GM19240 (cell line): ENCODE results near the gene TIMP4.

Experiments
- DNase-seq: peaks from one replicate; pipeline ENCODE4 v3.0.0; 2011; ENCODE audit warnings: low spot score; ENCODE audit not compliant: insufficient read length

TIMP4 gene

DNA sequence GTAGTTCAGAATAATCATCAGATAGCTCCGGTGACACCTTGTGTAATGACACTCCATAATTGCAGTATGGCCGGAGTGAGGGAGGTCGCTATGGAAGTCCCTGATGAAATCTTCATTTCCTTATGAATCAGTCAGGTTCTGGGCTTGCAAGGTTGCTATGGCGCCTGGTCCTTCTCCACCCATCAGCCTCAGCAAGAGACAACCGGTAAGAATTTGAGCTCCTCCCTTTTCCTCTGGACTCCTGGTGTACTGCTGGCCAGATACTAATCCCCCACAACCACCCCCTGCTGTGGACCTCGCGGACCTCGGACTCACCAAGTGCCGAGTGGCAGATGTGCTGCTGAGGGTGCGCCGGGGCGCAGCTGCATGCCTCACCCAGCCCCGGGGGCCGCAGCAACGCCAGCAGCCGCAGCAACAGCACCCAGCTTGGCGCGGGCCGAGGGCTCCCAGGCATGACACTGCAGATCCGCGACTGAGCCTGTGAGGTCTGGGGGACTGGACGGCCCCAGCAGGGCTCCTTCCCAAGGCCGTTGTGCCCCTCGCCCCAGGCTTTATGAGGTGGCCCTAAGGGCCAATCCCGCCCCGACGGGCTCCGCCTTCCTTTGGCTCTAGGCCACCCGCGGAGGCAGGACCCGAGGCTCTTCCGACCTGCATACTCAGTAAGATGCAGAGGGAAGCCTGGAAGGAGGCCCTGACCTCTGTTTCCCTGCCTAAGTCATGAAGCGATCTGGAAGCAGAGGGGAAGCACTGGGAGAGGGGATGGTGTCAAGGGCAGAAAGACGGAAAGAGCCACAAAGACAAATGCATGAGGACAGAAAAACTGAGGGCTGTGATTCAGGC is at the start of gene TIMP4:
Gene TIMP4 (minus strand): TSS at position 526 of the 840 bp plus-strand sequence. CDS start 72 bp downstream, at position 454.
- DNase-seq, result no peak

DNA sequence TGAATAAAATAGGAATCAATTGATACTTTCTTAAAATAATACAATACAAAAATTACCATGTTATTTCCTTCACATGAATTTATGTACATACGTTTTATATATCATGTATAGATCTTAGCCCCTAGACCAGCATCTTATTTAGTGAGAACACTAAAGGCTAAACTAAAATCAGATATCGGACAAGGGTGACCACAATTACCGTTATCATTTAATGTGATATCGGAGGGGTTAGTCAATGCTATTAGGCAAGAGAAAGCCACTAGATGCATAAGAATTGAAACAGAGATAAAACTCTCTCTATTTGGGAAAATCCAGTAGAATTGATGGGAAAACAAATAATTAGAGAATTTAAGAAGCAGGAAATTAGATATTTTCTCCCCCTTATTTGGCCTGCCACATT is 46.5 kb upstream of the TIMP4 start:
- no peak for DNase-seq

DNA sequence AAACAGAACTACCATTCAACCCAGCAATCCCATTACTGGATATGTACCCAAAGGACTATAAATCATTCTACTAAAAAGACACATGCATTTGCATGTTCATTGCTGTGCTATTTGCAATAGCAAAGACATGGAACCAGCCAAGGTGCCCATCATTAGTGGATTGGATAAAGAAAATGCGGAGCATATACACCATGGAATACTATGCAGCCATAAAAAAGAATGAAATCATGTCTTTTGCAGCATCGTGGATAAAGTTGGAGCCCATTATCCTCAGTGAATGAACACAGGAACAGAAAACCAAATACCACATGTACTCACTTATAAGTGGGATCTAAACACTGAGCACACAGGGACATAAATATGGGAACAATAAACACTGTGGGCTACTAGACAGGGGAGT is 43.1 kb upstream of the TIMP4 start:
- DNase-seq, result no peak

DNA sequence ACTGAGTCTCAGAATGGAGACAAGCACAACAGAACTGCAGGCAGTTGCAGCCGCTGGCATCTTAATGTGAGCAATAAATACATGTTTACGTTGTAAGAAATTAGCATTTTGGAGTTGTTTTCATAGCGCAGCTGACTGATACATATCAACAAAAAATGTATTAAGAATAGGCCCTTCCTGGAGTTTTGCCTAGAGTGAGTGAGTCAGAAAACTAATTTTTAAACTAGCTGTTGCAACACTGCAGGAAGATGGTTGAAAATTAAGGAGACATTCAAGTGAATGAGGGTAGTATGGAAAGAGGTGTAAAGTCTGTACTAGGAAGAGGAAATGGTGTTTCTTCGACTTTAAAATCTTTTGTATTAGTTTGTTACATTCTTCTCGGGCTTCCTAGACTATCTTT is 39.6 kb upstream of the TIMP4 start:
- DNase-seq, result no peak

- no peak for DNase-seq
Observed at GRCh38 chr3:12197475-12197874, 38.8 kb upstream of the TIMP4 start.

- DNase-seq, result no peak
Observed at GRCh38 chr3:12196684-12197083, 38.0 kb upstream of the TIMP4 start.

GRCh38 chr3:12195231-12195630 is 36.5 kb upstream of the TIMP4 start:
- DNase-seq, result no peak

- peak; percentile 29 for DNase-seq
Observed at GRCh38 chr3:12194669-12195161, 36.0 kb upstream of the TIMP4 start.

DNA sequence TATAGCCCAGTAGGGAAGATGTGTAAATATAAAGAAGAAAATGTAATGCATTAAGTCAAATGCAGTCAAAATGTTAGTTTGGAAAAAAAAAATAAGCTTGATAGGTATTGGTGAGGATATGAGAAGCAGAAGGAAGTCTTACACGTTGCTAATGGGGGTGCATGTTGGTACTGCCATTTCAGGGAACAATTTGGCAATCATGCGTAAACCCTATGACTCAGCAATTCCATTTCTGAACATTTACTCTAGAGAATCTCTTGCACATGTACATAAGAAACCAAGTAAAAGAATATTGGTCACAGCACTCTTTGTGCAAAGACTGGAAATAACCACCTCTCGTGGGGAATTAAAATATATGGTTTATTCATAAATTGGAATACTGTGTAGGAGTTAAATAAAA is 35.5 kb upstream of the TIMP4 start:
- no peak for DNase-seq

GRCh38 chr3:12193485-12194165 is 34.9 kb upstream of the TIMP4 start:
- no peak for DNase-seq

DNA sequence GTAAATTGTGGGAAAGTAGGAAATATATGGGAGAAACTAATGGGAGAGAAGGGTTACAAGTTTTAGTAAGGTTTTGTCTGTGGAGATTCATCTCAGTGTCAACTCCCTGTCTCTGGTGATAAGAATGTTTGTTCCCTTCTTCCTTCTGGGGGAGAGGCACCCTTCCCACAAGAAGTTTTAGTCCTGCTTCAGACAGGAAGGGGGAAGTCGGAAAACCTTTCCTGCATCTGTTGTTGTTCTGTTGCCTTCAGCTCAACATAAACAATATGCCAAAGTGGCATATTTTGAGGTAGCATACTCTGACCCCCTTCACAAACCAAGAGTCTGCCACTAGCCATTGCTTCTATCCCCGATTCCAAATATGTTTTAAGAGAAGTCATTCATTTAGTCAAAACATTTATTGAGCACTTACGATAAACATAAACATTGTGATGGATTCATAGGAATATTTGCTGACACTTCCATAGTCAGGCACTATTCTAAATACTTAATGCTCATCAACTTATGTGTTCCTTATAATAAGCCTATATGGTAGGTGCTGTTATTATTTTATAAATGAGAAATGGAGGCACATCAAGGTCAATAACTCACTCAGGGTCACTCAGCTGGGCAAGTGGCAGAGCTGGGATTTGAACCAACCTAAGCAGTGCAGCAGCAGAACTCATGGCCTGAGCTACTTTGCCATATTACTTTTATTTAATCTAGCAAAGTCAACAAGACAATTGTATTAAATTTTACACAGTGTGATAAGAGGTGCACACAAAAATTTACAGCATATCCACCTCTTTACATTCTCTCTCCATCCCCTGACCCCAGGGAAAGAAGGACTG is 34.2 kb upstream of the TIMP4 start:
- no peak for DNase-seq

DNA sequence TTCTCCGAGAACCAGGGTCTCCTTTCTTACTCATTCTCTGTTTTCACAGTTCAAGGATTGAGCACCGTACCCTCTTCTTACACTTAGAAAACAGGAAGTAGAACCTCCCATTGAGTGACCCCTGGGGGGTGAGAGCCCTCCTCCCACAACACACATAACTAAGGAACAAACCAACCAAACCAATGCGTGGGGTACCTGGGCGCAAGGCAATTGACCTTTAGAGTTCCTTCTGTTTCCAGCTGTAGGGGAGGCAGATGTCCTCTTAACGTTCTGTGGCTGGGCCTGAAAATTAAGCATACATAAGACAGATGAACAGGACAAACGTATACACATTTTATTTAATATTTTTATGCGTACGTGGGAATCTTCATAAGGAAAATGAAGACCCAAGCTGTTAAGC is 33.5 kb upstream of the TIMP4 start:
- DNase-seq, result no peak

- DNase-seq, result no peak
Observed at GRCh38 chr3:12191559-12191958, 32.8 kb upstream of the TIMP4 start.

GRCh38 chr3:12190832-12191231 is 32.1 kb upstream of the TIMP4 start:
- DNase-seq, result no peak

DNA sequence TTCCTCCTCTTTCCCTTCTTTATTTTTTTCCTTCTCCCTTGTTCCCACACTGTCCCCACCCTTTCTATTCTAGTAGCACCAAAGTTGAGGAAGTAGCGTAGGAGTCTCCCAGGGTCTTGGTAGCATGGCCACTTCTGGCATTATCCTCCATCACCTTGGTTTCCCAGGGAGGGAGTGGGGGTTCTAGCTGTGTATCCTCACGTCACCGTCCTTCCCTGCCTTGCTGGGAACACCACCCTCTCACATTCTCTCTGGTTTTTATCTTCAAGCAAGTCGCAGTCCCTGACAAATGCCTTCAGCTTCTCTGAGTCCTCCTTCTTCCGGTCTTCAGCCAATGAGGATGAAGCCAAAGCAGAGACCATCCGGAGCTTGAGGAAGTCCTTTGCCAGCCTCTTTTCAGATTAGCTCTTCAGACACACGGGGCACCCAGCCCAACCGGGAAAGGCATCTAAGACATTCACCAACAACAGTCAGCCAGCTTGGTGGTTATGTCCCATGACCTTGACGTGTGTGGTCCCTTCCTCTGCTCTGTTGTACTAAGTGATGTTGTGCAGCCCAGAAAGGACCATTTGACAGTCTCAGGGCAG is 31.6 kb upstream of the TIMP4 start:
- DNase-seq, result no peak

GRCh38 chr3:12188681-12189287 is 30.1 kb upstream of the TIMP4 start:
- DNase-seq, result no peak

- no peak for DNase-seq
Observed at GRCh38 chr3:12188328-12188648, 29.6 kb upstream of the TIMP4 start.

DNA sequence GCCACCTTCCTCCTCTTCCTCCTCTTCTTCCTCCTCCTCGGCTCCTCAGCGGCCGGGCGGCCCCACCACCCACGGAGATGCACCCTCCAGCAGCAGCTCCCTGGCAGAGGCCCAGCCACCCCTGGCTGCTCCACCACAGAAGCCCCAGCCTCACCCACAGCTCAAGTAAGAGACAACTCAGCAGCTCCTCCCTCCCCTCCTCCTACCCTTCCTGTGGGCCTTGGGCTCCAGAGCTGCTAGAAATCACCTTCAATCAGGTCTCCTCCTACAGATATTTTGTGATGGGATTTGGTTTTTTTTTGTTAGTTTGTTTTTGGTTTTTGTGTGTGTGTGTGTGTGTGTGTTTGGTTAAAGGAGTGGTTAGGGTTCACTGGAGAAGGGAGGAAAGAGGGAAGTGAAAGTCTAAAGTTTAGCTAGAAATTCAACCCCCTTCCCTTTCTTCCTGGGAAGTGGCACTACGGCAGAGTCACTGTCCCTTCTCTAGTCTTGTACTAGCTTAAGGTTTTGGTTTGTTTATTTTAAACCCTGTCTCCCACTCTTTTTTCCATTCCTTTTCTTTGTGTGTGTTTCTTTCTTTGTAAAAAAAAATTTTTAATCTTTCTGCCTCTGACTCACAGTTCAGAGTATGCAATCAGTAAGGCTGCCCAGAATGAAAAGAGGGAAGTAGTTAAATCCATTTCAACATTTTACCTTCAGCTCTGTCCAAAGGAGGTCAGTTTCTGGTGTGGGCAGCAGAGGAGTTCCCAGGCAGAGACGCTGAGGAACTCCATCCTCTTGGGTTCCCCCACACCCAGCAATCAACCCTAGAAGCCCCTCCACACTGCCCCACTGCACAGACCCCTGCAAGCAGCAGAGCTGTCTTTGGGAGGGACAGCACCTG is 29.0 kb upstream of the TIMP4 start:
- no peak for DNase-seq

GRCh38 chr3:12186515-12187286 is 28.0 kb upstream of the TIMP4 start:
- no peak for DNase-seq
